D721Med (cell line): ENCODE results near the gene FBXO42.
A peak's percentile ranks its signal among the peaks of the same experiment; 100 is the strongest.
"Not testable (repeated sequence)": the region's sequence is repeated elsewhere in the genome, so short reads cannot be mapped to it uniquely, and the experiment has no call there.

Experiments used
- DNase-seq: peaks from one replicate; pipeline ENCODE4 v3.0.0; 2011; ENCODE audit warnings: low spot score; ENCODE audit not compliant: insufficient read length
- FAIRE-seq: peaks from 2 replicates; lab custom pipeline; 2011; peaks lifted over from hg19 to GRCh38; lab: Jason Lieb, UNC
- CTCF ChIP-seq: IDR thresholded peaks from 2 replicates; pipeline ENCODE4 v1.5.1; 2012; ENCODE audit warnings: mild to moderate bottlenecking, control low read depth; ENCODE audit not compliant: insufficient read depth; ENCODE audit errors: missing control alignments

Gene FBXO42

GRCh38 chr1:16246961-16247360, 105.3 kb downstream of the FBXO42 start:
- DNase-seq: no peak
- no peak for FAIRE-seq
- no peak for TF ChIP-seq CTCF

GRCh38 chr1:16246239-16246638, 106.0 kb downstream of the FBXO42 start:
- DNase-seq, FAIRE-seq: not testable (repeated sequence)

GRCh38 chr1:16245476-16246196, 106.6 kb downstream of the FBXO42 start:
- no peak for DNase-seq
- TF ChIP-seq CTCF: no peak
- FAIRE-seq: no peak

GRCh38 chr1:16244650-16245285, 107.5 kb downstream of the FBXO42 start:
- FAIRE-seq (no peak), DNase-seq (no peak)
- TF ChIP-seq CTCF: no peak

GRCh38 chr1:16243936-16244649, 108.2 kb downstream of the FBXO42 start:
- TF ChIP-seq CTCF: peak; percentile 91
- no peak for FAIRE-seq
- peak; percentile 43 for DNase-seq

- no peak for DNase-seq
- no peak for FAIRE-seq
- TF ChIP-seq CTCF: no peak
These were observed 109.1 kb downstream of the FBXO42 start for GRCh38 chr1:16243215-16243610.

GRCh38 chr1:16242556-16243214, 109.6 kb downstream of the FBXO42 start:
- TF ChIP-seq CTCF: no peak
- no peak for DNase-seq
- FAIRE-seq: no peak
